ENCODE measurements around the gene PAQR3. TPM values are rescaled to one million over a fixed set of nuclear protein-coding genes. Genes with fewer than 3 reads are reported as not detected.
A peak's percentile ranks its signal among the peaks of the same experiment; 100 is the strongest.

The PAQR3 gene, protein sequence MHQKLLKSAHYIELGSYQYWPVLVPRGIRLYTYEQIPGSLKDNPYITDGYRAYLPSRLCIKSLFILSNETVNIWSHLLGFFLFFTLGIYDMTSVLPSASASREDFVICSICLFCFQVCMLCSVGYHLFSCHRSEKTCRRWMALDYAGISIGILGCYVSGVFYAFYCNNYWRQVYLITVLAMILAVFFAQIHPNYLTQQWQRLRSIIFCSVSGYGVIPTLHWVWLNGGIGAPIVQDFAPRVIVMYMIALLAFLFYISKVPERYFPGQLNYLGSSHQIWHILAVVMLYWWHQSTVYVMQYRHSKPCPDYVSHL
- total RNA-seq: 1 to 10 TPM; 7.8 to 8.8 TPM

DNA sequence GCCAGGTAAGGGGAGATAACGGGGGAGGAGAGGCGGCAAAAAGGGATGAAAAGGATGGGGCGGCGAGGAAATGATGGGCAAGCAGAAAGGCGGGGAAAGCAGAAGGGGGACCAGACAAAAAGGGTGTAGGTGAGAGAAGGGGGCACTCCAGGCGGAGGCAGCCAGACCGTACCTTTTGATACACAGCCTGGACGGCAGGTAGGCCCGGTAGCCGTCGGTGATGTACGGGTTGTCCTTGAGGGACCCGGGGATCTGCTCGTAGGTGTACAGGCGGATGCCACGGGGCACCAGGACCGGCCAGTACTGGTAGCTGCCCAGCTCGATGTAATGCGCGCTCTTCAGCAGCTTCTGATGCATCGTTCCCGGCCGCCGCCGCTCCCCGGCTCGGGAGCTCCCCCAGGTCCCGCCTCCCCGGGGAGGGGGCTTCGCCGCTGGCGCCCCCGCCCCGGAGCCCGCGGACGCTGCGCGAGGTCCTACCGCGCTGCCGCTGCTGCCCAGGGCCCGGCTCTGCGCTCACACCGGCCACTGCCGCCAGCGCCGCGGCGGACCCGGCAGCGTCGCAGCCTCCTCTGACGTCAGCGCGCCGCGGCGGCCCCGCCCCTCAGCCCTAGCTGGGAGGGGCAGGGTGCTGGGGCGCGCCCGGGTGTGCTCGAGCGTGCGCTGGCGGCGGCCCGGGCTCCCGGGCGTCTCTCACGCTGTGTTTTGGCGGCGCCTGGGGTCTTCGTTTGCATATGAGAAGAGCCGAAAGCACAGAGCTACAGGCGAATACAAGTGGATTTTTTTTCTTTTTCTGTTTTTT lies at the start of gene PAQR3:
PAQR3 (minus strand) TSS at position 571 of the 799 bp plus-strand sequence; CDS start at position 357, 214 bp downstream.
- Mint-ChIP-seq H3K36me3 (ENCODE audit: low read depth) (no peaks in the 10 kb centered on the region), H3K4me3 (peak within 1 kb of the TSS; percentile 88), H3K9me3 (ENCODE audit: low read depth) (no peaks in the 10 kb centered on the region), H3K4me1 (peaks cover 30% of the 10 kb centered on the region), H3K27me3 (peaks cover 8% of the 10 kb centered on the region), H3K27ac (peak within 1 kb of the TSS; percentile 83)
- ChIA-PET CTCF (interaction anchor here (0.7 to 1.2 kb wide), 6 partner anchors 12 to 1067 kb away, joined by 3 to 4 read pairs (median 3); no protein-coding TSS in a partner anchor), POLR2A (no interaction called here)
- intact Hi-C loops (cut with DNase I, micrococcal nuclease): loop anchor here (1.0 to 5.0 kb wide), 6 partner anchors 162 to 1263 kb away; partner anchors contain the start of gene BMP2K (in 2 of the 2)
- DNase-seq: peak; percentile 91
- ATAC-seq: peak; percentile 95

DNA sequence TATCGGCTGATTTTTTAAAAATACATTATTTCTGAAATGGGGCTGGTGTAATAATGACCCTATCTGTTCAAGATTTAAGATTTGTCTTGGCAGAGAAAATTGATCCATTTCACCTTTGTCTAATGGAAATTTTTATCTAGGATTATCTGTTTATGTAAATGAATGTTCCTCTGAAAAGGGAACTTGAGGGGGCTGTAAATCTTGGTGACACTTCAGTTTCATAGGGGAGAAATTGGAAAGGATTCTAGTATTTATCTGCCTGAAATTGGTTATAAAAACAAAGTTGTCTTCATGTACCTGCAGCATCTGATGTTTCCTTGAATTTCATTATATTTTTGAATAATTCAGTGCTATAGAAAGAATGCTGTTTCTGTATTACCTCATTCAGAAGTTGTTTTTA lies 48.4 kb upstream of the PAQR3 start:
- ChIA-PET CTCF (no interaction called here), POLR2A (no interaction called here)
- peaks cover 10% of the 10 kb centered on the region for H3K27me3 Mint-ChIP-seq
- ATAC-seq (no peak), DNase-seq (no peak)
- no peak overlapping the region for H3K4me3 Mint-ChIP-seq
- no peaks in the 10 kb centered on the region for H3K4me1 Mint-ChIP-seq
- H3K9me3 Mint-ChIP-seq (ENCODE audit: low read depth): no peaks in the 10 kb centered on the region
- intact Hi-C loops (cut with DNase I, micrococcal nuclease): no loop called here
- H3K27ac Mint-ChIP-seq: no peak overlapping the region
- no peaks in the 10 kb centered on the region for H3K36me3 Mint-ChIP-seq (ENCODE audit: low read depth)

DNA sequence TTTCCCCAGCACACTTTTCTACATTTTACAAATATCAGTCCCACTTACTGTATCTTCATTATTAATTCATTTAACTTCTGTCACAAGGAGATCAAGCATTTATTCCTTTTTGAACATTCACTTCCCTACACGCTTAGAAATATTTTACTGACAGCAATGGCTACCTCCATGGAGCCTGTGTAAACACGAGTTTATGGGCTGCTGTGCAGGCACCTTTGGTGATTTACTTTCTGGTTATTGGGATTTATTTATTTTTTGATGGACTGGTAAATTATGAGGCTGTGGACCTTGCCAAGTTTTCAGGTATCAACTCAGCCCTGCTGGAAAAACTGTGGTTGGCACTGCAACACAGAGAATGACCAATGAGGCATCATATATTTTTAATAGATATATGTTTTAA lies 45.4 kb upstream of the PAQR3 start:
- H3K9me3 Mint-ChIP-seq (ENCODE audit: low read depth): peaks cover 2% of the 10 kb centered on the region
- no peaks in the 10 kb centered on the region for H3K36me3 Mint-ChIP-seq (ENCODE audit: low read depth)
- no peak overlapping the region for H3K4me3 Mint-ChIP-seq
- POLR2A ChIA-PET: no interaction called here
- CTCF ChIA-PET: interaction anchor here (0.9 to 1.3 kb wide), 2 partner anchors 11 to 32 kb away, joined by 3 to 4 read pairs; no protein-coding TSS in a partner anchor
- H3K4me1 Mint-ChIP-seq: no peaks in the 10 kb centered on the region
- intact Hi-C loops (cut with DNase I, micrococcal nuclease): no loop called here
- no peak for ATAC-seq
- H3K27me3 Mint-ChIP-seq: peaks cover 8% of the 10 kb centered on the region
- DNase-seq: no peak
- H3K27ac Mint-ChIP-seq: no peak overlapping the region

DNA sequence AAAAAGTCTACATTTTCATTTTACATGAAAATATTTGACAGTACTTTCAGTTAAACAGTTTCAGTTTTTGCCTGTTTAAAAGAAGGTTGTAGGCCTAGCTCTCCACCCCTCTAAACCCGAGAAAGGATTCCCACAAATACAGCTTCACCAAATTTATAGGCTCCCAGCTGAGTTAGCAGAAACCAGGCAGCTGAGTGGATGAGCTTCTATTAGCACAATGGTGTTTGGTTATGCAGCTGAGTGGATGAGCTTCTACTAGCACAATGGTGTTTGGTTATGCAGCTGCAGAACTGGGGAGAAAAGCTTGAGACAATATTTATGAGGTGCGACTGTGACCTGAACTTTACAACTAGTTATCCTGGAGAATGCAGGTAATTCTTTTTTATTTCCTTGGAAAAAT lies 36.6 kb upstream of the PAQR3 start:
- ATAC-seq: no peak
- CTCF ChIA-PET: no interaction called here
- H3K36me3 Mint-ChIP-seq (ENCODE audit: low read depth): no peaks in the 10 kb centered on the region
- intact Hi-C loops (cut with DNase I, micrococcal nuclease): no loop called here
- H3K4me1 Mint-ChIP-seq: no peaks in the 10 kb centered on the region
- H3K4me3 Mint-ChIP-seq: no peak overlapping the region
- H3K27me3 Mint-ChIP-seq: peaks cover 2% of the 10 kb centered on the region
- H3K27ac Mint-ChIP-seq: no peak overlapping the region
- POLR2A ChIA-PET: no interaction called here
- DNase-seq: no peak
- H3K9me3 Mint-ChIP-seq (ENCODE audit: low read depth): no peaks in the 10 kb centered on the region

DNA sequence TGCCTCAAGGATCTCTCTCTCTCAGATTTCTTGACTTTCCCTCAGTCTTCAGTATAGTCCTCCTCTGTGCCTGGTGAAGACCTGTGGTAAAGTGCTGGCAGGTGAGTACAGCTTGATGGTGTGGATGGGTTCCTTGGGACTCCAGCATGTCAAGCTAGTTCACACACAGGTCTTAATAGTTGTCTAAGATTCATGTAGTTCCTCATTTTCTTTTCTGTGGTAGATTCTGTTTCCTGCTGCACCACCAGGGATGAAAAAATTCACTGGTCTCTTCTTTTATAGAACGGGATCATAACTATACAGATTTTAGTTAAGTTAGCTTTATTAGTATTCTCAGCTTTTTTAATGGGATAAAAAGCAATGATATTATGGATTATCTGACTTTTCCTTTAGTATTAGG lies 32.5 kb upstream of the PAQR3 start:
- intact Hi-C loops (cut with DNase I, micrococcal nuclease): no loop called here
- no peak overlapping the region for H3K4me3 Mint-ChIP-seq
- H3K9me3 Mint-ChIP-seq (ENCODE audit: low read depth): peaks cover 2% of the 10 kb centered on the region
- H3K36me3 Mint-ChIP-seq (ENCODE audit: low read depth): no peaks in the 10 kb centered on the region
- ChIA-PET CTCF (interaction anchor here (2.6 kb wide), 1 partner anchor 19 kb away, joined by 15 read pairs; no protein-coding TSS in a partner anchor), POLR2A (no interaction called here)
- DNase-seq (no peak), ATAC-seq (no peak)
- no peak overlapping the region for H3K27ac Mint-ChIP-seq
- H3K4me1 Mint-ChIP-seq: no peaks in the 10 kb centered on the region
- H3K27me3 Mint-ChIP-seq: no peaks in the 10 kb centered on the region

DNA sequence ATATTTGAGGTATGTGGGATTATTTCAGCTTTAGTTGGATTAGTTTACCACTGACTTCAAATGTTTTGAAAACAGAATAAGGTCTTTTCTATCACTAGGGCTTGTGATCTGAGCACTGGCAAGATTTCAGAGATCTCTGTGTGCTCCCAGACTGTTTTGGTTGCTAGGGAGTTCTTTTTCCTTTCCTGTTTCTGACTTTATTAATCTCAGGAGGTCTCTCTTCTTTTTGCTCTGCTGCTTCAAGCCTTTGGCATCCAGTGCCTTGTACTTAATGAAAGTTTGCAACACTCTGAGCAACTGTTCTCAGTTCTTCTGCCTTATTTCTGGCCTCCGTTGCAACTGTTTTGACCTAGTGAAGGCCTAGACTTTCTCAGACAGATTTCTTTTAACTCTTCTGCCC lies 32.1 kb upstream of the PAQR3 start:
- no peak for DNase-seq
- intact Hi-C loops (cut with DNase I, micrococcal nuclease): no loop called here
- Mint-ChIP-seq H3K4me3 (no peak overlapping the region), H3K4me1 (no peaks in the 10 kb centered on the region), H3K27me3 (no peaks in the 10 kb centered on the region), H3K9me3 (ENCODE audit: low read depth) (peaks cover 2% of the 10 kb centered on the region), H3K27ac (no peak overlapping the region), H3K36me3 (ENCODE audit: low read depth) (no peaks in the 10 kb centered on the region)
- no peak for ATAC-seq
- ChIA-PET POLR2A (no interaction called here), CTCF (interaction anchor here (2.6 kb wide), 1 partner anchor 18 kb away, joined by 15 read pairs; no protein-coding TSS in a partner anchor)

DNA sequence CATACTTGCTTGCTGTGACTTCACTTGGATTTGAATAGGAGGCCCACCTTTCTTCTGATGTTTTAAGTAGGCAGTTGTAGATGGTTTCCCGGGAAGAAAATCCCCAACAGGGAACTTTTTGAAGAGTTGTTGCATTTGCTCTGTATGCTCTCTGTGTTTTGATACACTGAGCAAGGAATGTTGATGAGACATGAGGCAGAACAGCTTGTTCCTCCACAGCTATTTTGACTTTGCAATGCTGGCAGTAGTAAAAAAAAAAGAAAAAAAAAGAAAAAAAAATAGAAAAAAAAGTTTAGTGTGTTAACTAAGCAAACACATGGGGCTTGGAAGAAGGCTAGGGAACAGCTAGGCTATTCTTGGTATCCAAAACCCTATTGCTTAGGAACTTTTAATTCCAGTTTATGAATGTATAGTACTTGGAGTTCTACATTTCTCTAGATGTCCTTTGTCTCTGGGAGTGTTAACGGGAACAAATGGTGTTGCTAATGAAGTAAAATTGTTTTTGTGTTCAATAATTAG lies 23.4 kb upstream of the PAQR3 start:
- H3K4me3 Mint-ChIP-seq: no peak overlapping the region
- peaks cover 2% of the 10 kb centered on the region for H3K9me3 Mint-ChIP-seq (ENCODE audit: low read depth)
- no peak for ATAC-seq
- no peak for DNase-seq
- ChIA-PET CTCF (interaction anchor here (0.8 to 1.7 kb wide), 2 partner anchors 10 to 11 kb away, joined by 5 read pairs; no protein-coding TSS in a partner anchor), POLR2A (no interaction called here)
- no peak overlapping the region for H3K27ac Mint-ChIP-seq
- intact Hi-C loops (cut with DNase I, micrococcal nuclease): no loop called here
- no peaks in the 10 kb centered on the region for H3K36me3 Mint-ChIP-seq (ENCODE audit: low read depth)
- H3K4me1 Mint-ChIP-seq: no peaks in the 10 kb centered on the region
- H3K27me3 Mint-ChIP-seq: peaks cover 2% of the 10 kb centered on the region

DNA sequence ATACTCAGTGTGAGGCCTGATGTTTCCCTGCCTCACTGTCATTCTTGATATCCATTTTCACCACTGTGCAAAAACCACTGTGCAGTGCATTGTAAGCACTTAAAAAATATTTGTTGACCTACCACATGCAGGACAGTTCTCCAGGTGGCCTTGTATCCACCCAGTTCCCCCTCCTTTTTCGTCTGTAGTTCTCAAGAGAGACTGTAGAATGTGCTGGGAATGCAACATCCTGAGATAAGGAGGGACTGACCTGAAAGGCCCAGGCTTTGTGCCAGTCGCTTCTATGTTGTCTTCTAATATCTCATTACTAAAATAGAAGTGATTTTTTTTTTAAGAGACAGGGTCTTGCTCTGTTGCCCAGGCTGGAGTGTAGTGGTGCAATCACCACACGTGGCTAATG lies 21.7 kb upstream of the PAQR3 start:
- POLR2A ChIA-PET: no interaction called here
- CTCF ChIA-PET: interaction anchor here (1.7 kb wide), 1 partner anchor 8 kb away, joined by 5 read pairs; no protein-coding TSS in a partner anchor
- Mint-ChIP-seq H3K27ac (no peak overlapping the region), H3K4me3 (no peak overlapping the region), H3K36me3 (ENCODE audit: low read depth) (no peaks in the 10 kb centered on the region), H3K27me3 (peaks cover 5% of the 10 kb centered on the region), H3K4me1 (no peaks in the 10 kb centered on the region), H3K9me3 (ENCODE audit: low read depth) (no peaks in the 10 kb centered on the region)
- ATAC-seq: no peak
- intact Hi-C loops (cut with DNase I, micrococcal nuclease): no loop called here
- DNase-seq: no peak

DNA sequence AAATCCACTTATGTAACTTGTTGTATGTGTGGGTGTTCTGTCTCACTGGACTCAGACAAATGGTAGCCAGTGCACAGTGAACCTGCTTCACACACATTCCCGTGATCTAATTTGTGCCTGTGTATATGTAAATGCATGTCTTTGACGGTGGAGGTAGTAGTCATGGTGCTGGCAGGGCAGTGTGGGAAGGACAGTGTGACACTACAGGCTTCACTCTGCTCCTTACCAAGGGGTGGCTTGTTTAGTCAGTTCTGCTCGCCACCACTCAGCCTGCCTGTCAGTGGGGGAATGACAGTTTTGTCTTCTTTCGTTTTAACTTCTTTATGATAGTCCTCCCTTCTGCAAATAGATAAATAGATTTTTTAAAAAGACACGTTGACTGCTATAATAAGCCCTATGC lies 17.7 kb upstream of the PAQR3 start:
- no peaks in the 10 kb centered on the region for H3K36me3 Mint-ChIP-seq (ENCODE audit: low read depth)

DNA sequence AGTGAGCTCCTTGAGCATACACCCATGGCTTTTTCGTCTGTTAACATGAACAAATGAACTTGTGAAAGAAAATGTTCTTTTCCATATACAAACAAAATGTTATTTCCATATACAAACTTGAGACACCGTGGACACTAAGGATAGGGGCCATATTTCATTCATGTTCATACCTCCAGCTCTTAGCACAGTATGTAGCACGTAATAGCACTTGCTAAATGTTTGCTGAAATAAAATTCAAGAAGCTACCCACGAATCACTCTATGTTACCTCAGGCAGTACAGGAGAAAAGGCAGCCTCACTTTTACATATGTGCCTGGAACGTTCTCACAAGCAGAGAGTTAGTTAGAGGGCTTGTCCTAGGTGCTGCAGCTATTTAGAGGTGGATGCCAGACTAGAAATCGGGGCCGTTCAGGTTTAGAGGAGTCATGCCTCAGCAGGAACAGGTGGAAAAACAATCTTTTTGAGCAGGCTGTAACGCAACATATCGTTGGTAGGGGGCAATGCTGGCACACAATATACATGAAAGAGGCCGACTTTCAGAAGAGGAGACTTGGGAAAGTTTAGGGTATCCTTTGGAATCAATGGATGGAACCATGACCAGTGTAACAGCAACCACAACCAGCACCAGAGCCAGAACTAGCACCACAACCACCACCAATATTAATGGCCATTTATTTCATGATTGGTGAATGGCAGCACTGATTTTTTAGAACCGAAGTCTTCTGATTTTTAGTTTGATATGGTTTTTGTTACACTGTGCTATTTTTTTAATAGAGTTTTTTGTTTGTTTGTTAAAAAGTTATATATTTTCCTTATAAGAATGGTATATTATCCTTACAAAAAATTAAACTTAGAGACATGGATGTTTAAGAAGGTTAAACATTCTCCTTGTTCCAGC lies 14.8 kb upstream of the PAQR3 start:
- Mint-ChIP-seq H3K27me3 (peaks cover 2% of the 10 kb centered on the region), H3K9me3 (ENCODE audit: low read depth) (no peaks in the 10 kb centered on the region), H3K4me1 (no peaks in the 10 kb centered on the region), H3K36me3 (ENCODE audit: low read depth) (no peaks in the 10 kb centered on the region), H3K27ac (no peak overlapping the region), H3K4me3 (no peak overlapping the region)
- CTCF ChIA-PET: interaction anchor here (0.8 to 2.8 kb wide), 6 partner anchors 12 to 1266 kb away, joined by 3 to 15 read pairs (median 4); no protein-coding TSS in a partner anchor
- no peak for DNase-seq
- intact Hi-C loops (cut with DNase I, micrococcal nuclease): loop anchor here in 1 of 2 experiments (2.0 to 10.0 kb wide), 5 partner anchors 623 to 1408 kb away; partner anchors contain the start of gene CFAP299
- POLR2A ChIA-PET: no interaction called here
- peak; percentile 36 for ATAC-seq

More for the DNA sequence above, 17.7 kb upstream of the PAQR3 start:
- H3K27me3 Mint-ChIP-seq: peaks cover 5% of the 10 kb centered on the region
- no peaks in the 10 kb centered on the region for H3K9me3 Mint-ChIP-seq (ENCODE audit: low read depth)
- H3K27ac Mint-ChIP-seq: no peak overlapping the region
- no peak for ATAC-seq
- H3K4me3 Mint-ChIP-seq: no peak overlapping the region
- POLR2A ChIA-PET: no interaction called here
- no peaks in the 10 kb centered on the region for H3K4me1 Mint-ChIP-seq
- intact Hi-C loops (cut with DNase I, micrococcal nuclease): loop anchor here in 1 of 2 experiments (10.0 kb wide), 2 partner anchors 958 to 1378 kb away; partner anchors contain the start of gene CFAP299
- CTCF ChIA-PET: interaction anchor here (1.1 kb wide), 1 partner anchor 10 kb away, joined by 3 read pairs; no protein-coding TSS in a partner anchor
- DNase-seq: no peak
